Measurements from ENCODE around the gene PTPN3. TPM values are rescaled to one million over a fixed set of nuclear protein-coding genes. Genes with fewer than 3 reads are reported as not detected.

Gene PTPN3
- total and polyA plus RNA-seq, 10 of the 15 experiments (the other 5 are each of a cell fraction or from before 2014, with no cell fraction given), result 0.18 to 1.3 (median 0.39) TPM

GRCh38 chr9:109441296-109441695 is 56.8 kb downstream of the PTPN3 start:
- Histone ChIP-seq H3K4me1 (ENCODE audit: control insufficient read depth, insufficient read depth, low read length) (peaks cover 19% of the 10 kb centered on the region), H3K9me3 (replicated peaks; ENCODE audit: control insufficient read depth, insufficient read depth, low read length) (no peaks in the 10 kb centered on the region), H3K27me3 (replicated peaks in 1 of 2; ENCODE audit: control insufficient read depth in 2 of 2, insufficient read depth in 2 of 2, low read length in 1 of 2) (no peaks in the 10 kb centered on the region), H3K4me3 (no peak overlapping the region), H3K9ac (ENCODE audit: control insufficient read depth, insufficient read depth, low read length) (no peak overlapping the region), H3K36me3 (ENCODE audit: control insufficient read depth in 2 of 2, insufficient read depth in 2 of 2, low read length in 1 of 2) (no peaks in the 10 kb centered on the region), H3K79me2 (ENCODE audit: control insufficient read depth, insufficient read depth, low read length) (no peaks in the 10 kb centered on the region), H4K20me1 (ENCODE audit: control insufficient read depth, insufficient read depth) (no peaks in the 10 kb centered on the region), H2AFZ (ENCODE audit: control insufficient read depth, low read depth, low read length) (no peak overlapping the region), H3K4me2 (ENCODE audit: control insufficient read depth, insufficient read depth) (no peak overlapping the region), H3K27ac (ENCODE audit: control insufficient read depth, insufficient read depth) (no peak overlapping the region)
- TF ChIP-seq NFIC (IDR thresholded peaks at IDR 0.05; ENCODE audit: low read depth, low read length) (no peak), TCF12 (IDR thresholded peaks at IDR 0.05; ENCODE audit: low read depth, low read length) (no peak), SRF (IDR thresholded peaks at IDR 0.05; ENCODE audit: low read depth in 2 of 2, low read length in 2 of 2) (no peak), TAF1 (IDR thresholded peaks at IDR 0.05; ENCODE audit: borderline replicate concordance, low read depth, low read length) (no peak), TCF3 (IDR thresholded peaks at IDR 0.05; ENCODE audit: borderline replicate concordance, insufficient read depth, low read depth, low read length) (no peak), CTCF (IDR thresholded peaks at IDR 0.05 in 2 of 3, conservative IDR thresholded peaks at IDR 0.05 in 1 of 3; ENCODE audit: control insufficient read depth in 2 of 3, extremely low read depth in 1 of 3, insufficient read depth in 1 of 3, low read depth in 3 of 3, low read length in 3 of 3) (peak in 2 of 3 experiments; percentile 5 to 29; a peak in 1 of 6 replicates), EP300 (IDR thresholded peaks at IDR 0.05; ENCODE audit: borderline replicate concordance in 1 of 2, control insufficient read depth in 1 of 2, low read depth in 2 of 2, low read length in 2 of 2) (no peak), RAD21 (IDR thresholded peaks at IDR 0.05; ENCODE audit: insufficient read depth, low read depth, low read length) (no peak), RELA (IDR thresholded peaks at IDR 0.05; ENCODE audit: borderline replicate concordance, partially characterized antibody) (no peak)
- ChIA-PET RAD21 (ENCODE audit: unreplicated experiment) (interaction anchor here (1.0 to 6.4 kb wide), 12 partner anchors 12 to 257 kb away, joined by 3 to 135 read pairs (median 6); no protein-coding TSS in a partner anchor), SMC1A (ENCODE audit: uncharacterized antibody, unreplicated experiment) (interaction anchor here (0.6 to 7.8 kb wide), 16 partner anchors 8 to 82 kb away, joined by 3 to 131 read pairs (median 6); no protein-coding TSS in a partner anchor), CTCF (interaction anchor here (1.0 to 8.0 kb wide), 27 partner anchors 9 to 515 kb away, joined by 3 to 234 read pairs (median 8); no protein-coding TSS in a partner anchor), POLR2A (interaction anchor here (1.2 to 1.5 kb wide), 3 partner anchors 19 to 28 kb away, joined by 3 to 5 read pairs (median 3); no protein-coding TSS in a partner anchor)
- no TSS peak for BruUV-seq (replicated peaks)
- intact Hi-C loops (cut with micrococcal nuclease; ENCODE audit: unreplicated experiment) (loop anchor here (2.0 kb wide), 1 partner anchor 30 kb away; no protein-coding TSS in a partner anchor), in situ Hi-C loops (cut with MboI) (no loop called here)
- FAIRE-seq, result no peak
- WGBS (ENCODE audit: insufficient coverage, insufficient replicate concordance, low lambda C conversion rate, missing lambda C conversion rate), result 14% methylated on average over 3 of the region's 3 CpGs
- ATAC-seq, result peak; percentile 8; the same call in 1 of the 3 replicates
- DNase-seq (ENCODE audit: low read depth, low spot score), result no peak

All from GM12878 (cell line).